HG03095 (cell line): ENCODE results near the gene ANKRD36C.
"Not testable (repeated sequence)": the region's sequence is repeated elsewhere in the genome, so short reads cannot be mapped to it uniquely, and the experiment has no call there.

ENCODE experiments used
- ATAC-seq: cut with Tn5 transposase; IDR thresholded peaks from one replicate; pipeline ENCODE4 v1.9.1; 2021; ENCODE audit warnings: moderate library complexity; ENCODE audit not compliant: unreplicated experiment

The ANKRD36C gene

GRCh38 chr2:96008051-96008450, 16.4 kb upstream of the ANKRD36C start:
- ATAC-seq: not testable (repeated sequence)

- not testable (repeated sequence) for ATAC-seq
These were observed 14.6 kb upstream of the ANKRD36C start for GRCh38 chr2:96006248-96006647.

GRCh38 chr2:95992520-95993272, 1.1 kb upstream of the ANKRD36C start:
- peak; percentile 43 for ATAC-seq

- peak; percentile 32 for ATAC-seq
These were observed 478 bp upstream of the ANKRD36C start for GRCh38 chr2:95992102-95992501.

- ATAC-seq: not testable (repeated sequence)
These were observed 740 bp downstream of the ANKRD36C start for GRCh38 chr2:95990884-95991283.

GRCh38 chr2:95951662-95952061, 40.0 kb downstream of the ANKRD36C start:
- ATAC-seq: not testable (repeated sequence)

GRCh38 chr2:95948039-95948438, 43.6 kb downstream of the ANKRD36C start:
- ATAC-seq: not testable (repeated sequence)

GRCh38 chr2:95939947-95940346, 51.7 kb downstream of the ANKRD36C start:
- not testable (repeated sequence) for ATAC-seq

- not testable (repeated sequence) for ATAC-seq
These were observed 60.9 kb downstream of the ANKRD36C start for GRCh38 chr2:95930740-95931139.

- not testable (repeated sequence) for ATAC-seq
These were observed 74.6 kb downstream of the ANKRD36C start for GRCh38 chr2:95917007-95917406.

- ATAC-seq: not testable (repeated sequence)
These were observed 76.5 kb downstream of the ANKRD36C start for GRCh38 chr2:95915131-95915530.

GRCh38 chr2:95911431-95911830, 80.2 kb downstream of the ANKRD36C start:
- ATAC-seq: not testable (repeated sequence)

- ATAC-seq: not testable (repeated sequence)
These were observed 97.2 kb downstream of the ANKRD36C start for GRCh38 chr2:95894443-95894842.

GRCh38 chr2:95867929-95868328, 123.7 kb downstream of the ANKRD36C start:
- ATAC-seq: not testable (repeated sequence)

GRCh38 chr2:95867047-95867677, 124.5 kb downstream of the ANKRD36C start:
- ATAC-seq: not testable (repeated sequence)

- ATAC-seq: not testable (repeated sequence)
These were observed 129.5 kb downstream of the ANKRD36C start for GRCh38 chr2:95862121-95862520.

- no peak for ATAC-seq
These were observed 155.5 kb downstream of the ANKRD36C start for GRCh38 chr2:95836151-95836550.

GRCh38 chr2:95834077-95835013, 157.3 kb downstream of the ANKRD36C start:
- not testable (repeated sequence) for ATAC-seq

GRCh38 chr2:95824218-95824617, 167.4 kb downstream of the ANKRD36C start:
- ATAC-seq: not testable (repeated sequence)

GRCh38 chr2:95817521-95817920, 174.1 kb downstream of the ANKRD36C start:
- not testable (repeated sequence) for ATAC-seq

- not testable (repeated sequence) for ATAC-seq
These were observed 178.3 kb downstream of the ANKRD36C start for GRCh38 chr2:95813311-95813710.
